K562 (cell line): ENCODE results near the gene ZEB2. TPM values are rescaled to one million over a fixed set of nuclear protein-coding genes. Genes with fewer than 3 reads are reported as not detected.
A peak's percentile ranks its signal among the peaks of the same experiment; 100 is the strongest.

ENCODE experiments used
- CGGBP1 ChIP-seq: fragments of 250-450 bp; sonication (Bioruptor Pico); IDR thresholded peaks from 2 replicates; pipeline ENCODE4 v1.9.0; 2021; ENCODE audit warnings: mild to moderate bottlenecking
- COPS2 ChIP-seq: fragments of 450-650 bp; conservative IDR thresholded peaks from 2 replicates; pipeline ENCODE4 v1.6.1; 2016; ENCODE audit warnings: mild to moderate bottlenecking, moderate library complexity
- CREM ChIP-seq: IDR thresholded peaks from 2 replicates; pipeline ENCODE4 v1.6.1; 2014; ENCODE audit warnings: antibody characterized with exemption, low read depth
- EWSR1 ChIP-seq: fragments of 450-650 bp; IDR thresholded peaks from 2 replicates; pipeline ENCODE4 v1.6.1; 2018; ENCODE audit warnings: borderline replicate concordance, mild to moderate bottlenecking, low read depth, moderate library complexity; ENCODE audit not compliant: partially characterized antibody
- NFATC3 ChIP-seq: fragments of 450-650 bp; IDR thresholded peaks from 2 replicates; pipeline ENCODE4 v1.6.1; 2017; ENCODE audit warnings: mild to moderate bottlenecking
- NFRKB ChIP-seq: fragments of 450-650 bp; IDR thresholded peaks from 2 replicates; pipeline ENCODE4 v1.6.1; 2016; ENCODE audit warnings: low read depth
- THAP12 ChIP-seq: fragments of 250-450 bp; sonication (Bioruptor Pico); IDR thresholded peaks from 2 replicates; pipeline ENCODE4 v1.9.0; 2021; ENCODE audit warnings: mild to moderate bottlenecking, inconsistent platforms
- ZNF23 ChIP-seq: fragments of 250-450 bp; sonication (Bioruptor Pico); IDR thresholded peaks from 2 replicates; pipeline ENCODE4 v1.4.0; 2020; ENCODE audit warnings: mild to moderate bottlenecking
- ZNF407 ChIP-seq: fragments of 450-650 bp; IDR thresholded peaks from 2 replicates; pipeline ENCODE4 v1.6.1; 2016; ENCODE audit warnings: low read depth
- ZNF583 ChIP-seq: fragments of 250-450 bp; sonication (Bioruptor Pico); IDR thresholded peaks from 2 replicates; pipeline ENCODE4 v1.4.0; 2020
- ZNF695 ChIP-seq: fragments of 450-650 bp; formaldehyde crosslinking; IDR thresholded peaks from 2 replicates; pipeline ENCODE4 v1.4.0; 2020; ENCODE audit warnings: mild to moderate bottlenecking, moderate library complexity
- ZSCAN29 ChIP-seq: fragments of 450-650 bp; IDR thresholded peaks from 2 replicates; pipeline ENCODE4 v1.6.1; 2017
- polyA plus RNA-seq, 8 experiments: library from polyadenylated mRNA; depleted of rRNA in 4 of 8; stranded (reverse) in 5 of 8; unstranded in 3 of 8; fragments of >200 nt; fragmentation: Nextera tagmentation in 2 of 8; fragmentation: Illumina TruSeq in 1 of 8; extraction: Ambion mirVana in 2 of 8; extraction: Trizol in 1 of 8; gene quantifications; 2 replicates each; pipeline versions ENCODE4 v1.2.1 to v1.2.3, GENCODE V29; 2011 to 2014; ENCODE audit warnings: inconsistent platforms in 1 of 8, missing spikeins in 1 of 8
- total RNA-seq, 7 experiments: library from RNA; depleted of rRNA in 6 of 7; stranded (reverse); fragments of >200 nt in 6 of 7; fragmentation: Illumina TruSeq in 2 of 7; extraction: Trizol in 2 of 7; gene quantifications; 2 replicates each; pipeline versions ENCODE4 v1.2.1 to v1.2.3, GENCODE V29; 2011 to 2021; ENCODE audit warnings: low replicate concordance in 1 of 7
- TF ChIP-seq, protein P1 (sequence below), 2 experiments: IDR thresholded peaks; 2 replicates each; pipeline ENCODE4 v1.6.1; 2012; ENCODE audit warnings: improper control_type of control experiment in 2 of 2, low read depth in 2 of 2, low read length in 2 of 2, borderline replicate concordance in 1 of 2

ZEB2 gene
- total and polyA plus RNA-seq, 9 of the 15 experiments (the other 6 are each of a cell fraction or from before 2014, with no cell fraction given): 15.1 to 113 (median 72.3) TPM

DNA sequence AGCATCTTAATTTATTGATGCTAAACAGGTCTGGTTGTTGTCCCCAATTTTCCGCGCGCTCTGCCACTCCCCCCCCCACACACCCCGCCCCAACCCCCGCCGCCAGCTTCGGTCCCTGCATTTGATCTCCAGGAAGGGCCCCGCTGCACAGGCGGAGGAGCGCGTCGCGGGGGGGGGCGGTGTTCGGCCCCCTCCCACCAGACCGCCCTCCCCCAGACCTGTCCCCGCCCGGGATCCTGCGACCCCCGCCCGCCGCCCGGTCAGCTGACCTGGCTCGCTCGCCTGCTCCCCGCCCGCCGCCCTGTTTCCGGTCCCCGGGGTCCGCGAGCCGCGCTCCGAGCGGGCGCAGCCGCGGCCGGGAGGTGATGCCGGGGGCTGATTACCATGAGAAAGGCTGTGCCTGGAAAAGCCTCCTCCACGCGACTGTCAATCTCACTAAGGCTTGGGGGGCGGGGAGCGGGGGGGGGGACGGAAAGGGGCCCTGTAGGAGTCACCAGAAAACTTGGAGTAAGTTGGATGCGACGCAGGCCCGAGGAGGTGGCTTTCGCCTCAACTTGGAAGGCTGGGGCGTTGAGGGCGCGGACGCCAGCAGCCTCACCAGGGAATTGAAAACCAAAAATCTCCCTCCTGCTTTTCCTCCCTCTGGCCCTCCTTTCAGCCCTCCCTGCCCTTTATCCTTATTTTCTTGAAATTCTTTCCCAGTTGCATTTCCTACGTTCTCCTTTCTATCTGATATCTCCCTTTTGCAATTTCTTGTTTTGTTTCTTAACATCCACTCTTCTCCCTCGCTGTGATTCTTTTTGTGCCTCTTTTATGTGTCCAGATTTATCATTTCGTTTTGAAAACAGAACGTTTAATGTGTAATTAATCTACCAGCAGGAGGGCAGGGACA, 4.4 kb upstream of the ZEB2 start (continued):
- TF ChIP-seq, protein P1, sequence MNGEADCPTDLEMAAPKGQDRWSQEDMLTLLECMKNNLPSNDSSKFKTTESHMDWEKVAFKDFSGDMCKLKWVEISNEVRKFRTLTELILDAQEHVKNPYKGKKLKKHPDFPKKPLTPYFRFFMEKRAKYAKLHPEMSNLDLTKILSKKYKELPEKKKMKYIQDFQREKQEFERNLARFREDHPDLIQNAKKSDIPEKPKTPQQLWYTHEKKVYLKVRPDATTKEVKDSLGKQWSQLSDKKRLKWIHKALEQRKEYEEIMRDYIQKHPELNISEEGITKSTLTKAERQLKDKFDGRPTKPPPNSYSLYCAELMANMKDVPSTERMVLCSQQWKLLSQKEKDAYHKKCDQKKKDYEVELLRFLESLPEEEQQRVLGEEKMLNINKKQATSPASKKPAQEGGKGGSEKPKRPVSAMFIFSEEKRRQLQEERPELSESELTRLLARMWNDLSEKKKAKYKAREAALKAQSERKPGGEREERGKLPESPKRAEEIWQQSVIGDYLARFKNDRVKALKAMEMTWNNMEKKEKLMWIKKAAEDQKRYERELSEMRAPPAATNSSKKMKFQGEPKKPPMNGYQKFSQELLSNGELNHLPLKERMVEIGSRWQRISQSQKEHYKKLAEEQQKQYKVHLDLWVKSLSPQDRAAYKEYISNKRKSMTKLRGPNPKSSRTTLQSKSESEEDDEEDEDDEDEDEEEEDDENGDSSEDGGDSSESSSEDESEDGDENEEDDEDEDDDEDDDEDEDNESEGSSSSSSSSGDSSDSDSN (IDR thresholded peaks at IDR 0.05; ENCODE audit: borderline replicate concordance in 1 of 2, low read depth in 2 of 2, low read length in 2 of 2): peak in 1 of 2 experiments; percentile 81; a peak in 1 of 4 replicates
- TF ChIP-seq CREM (0 out of 2 replicates have a peak, but pooled peaks have one; percentile 7), COPS2 (no peak), NFRKB (peak; percentile 81; the same call in 1 of the 2 replicates), ZNF23 (CRISPR knock-in tag) (no peak), CGGBP1 (no peak), ZNF583 (CRISPR knock-in tag) (no peak), EWSR1 (no peak), NFATC3 (no peak), THAP12 (CRISPR knock-in tag) (no peak), ZNF407 (no peak), ZSCAN29 (no peak), ZNF695 (CRISPR knock-in tag) (no peak)
